ENCODE data around the gene ROBO1.
"Not testable (repeated sequence)": the region's sequence is repeated elsewhere in the genome, so short reads cannot be mapped to it uniquely, and the experiment has no call there.

Gene ROBO1

GRCh38 chr3:79543218-79543982, 224.4 kb downstream of the ROBO1 start:
- no peak for DNase-seq

GRCh38 chr3:79534727-79535126, 233.1 kb downstream of the ROBO1 start:
- no peak for DNase-seq

- DNase-seq: no peak
Observed at GRCh38 chr3:79531566-79532295, 236.1 kb downstream of the ROBO1 start.

GRCh38 chr3:79521221-79521848, 246.5 kb downstream of the ROBO1 start:
- DNase-seq: no peak

GRCh38 chr3:79517766-79518413, 249.9 kb downstream of the ROBO1 start:
- no peak for DNase-seq

- DNase-seq: no peak
Observed at GRCh38 chr3:79516795-79517194, 251.0 kb downstream of the ROBO1 start.

- DNase-seq: no peak
Observed at GRCh38 chr3:79515072-79515471, 252.7 kb downstream of the ROBO1 start.

- DNase-seq: no peak
Observed at GRCh38 chr3:79514069-79514468, 253.7 kb downstream of the ROBO1 start.

GRCh38 chr3:79506751-79507150, 261.0 kb downstream of the ROBO1 start:
- DNase-seq: no peak

- DNase-seq: not testable (repeated sequence)
Observed at GRCh38 chr3:79502216-79502681, 265.5 kb downstream of the ROBO1 start.

- no peak for DNase-seq
Observed at GRCh38 chr3:79497447-79498111, 270.2 kb downstream of the ROBO1 start.

GRCh38 chr3:79491029-79491641, 276.7 kb downstream of the ROBO1 start:
- no peak for DNase-seq

GRCh38 chr3:79490165-79491028, 277.4 kb downstream of the ROBO1 start:
- no peak for DNase-seq

GRCh38 chr3:79488407-79488806, 279.4 kb downstream of the ROBO1 start:
- DNase-seq: no peak

GRCh38 chr3:79480746-79481145, 287.1 kb downstream of the ROBO1 start:
- no peak for DNase-seq

- no peak for DNase-seq
Observed at GRCh38 chr3:79478620-79479019, 289.2 kb downstream of the ROBO1 start.

GRCh38 chr3:79477242-79477641, 290.6 kb downstream of the ROBO1 start:
- no peak for DNase-seq

- no peak for DNase-seq
Observed at GRCh38 chr3:79473993-79474392, 293.8 kb downstream of the ROBO1 start.

- no peak for DNase-seq
Observed at GRCh38 chr3:79467721-79468120, 300.1 kb downstream of the ROBO1 start.

- no peak for DNase-seq
Observed at GRCh38 chr3:79461129-79461792, 306.5 kb downstream of the ROBO1 start.

- DNase-seq: no peak
Observed at GRCh38 chr3:79453600-79453999, 314.2 kb downstream of the ROBO1 start.
